GM12878 (cell line): ENCODE measurements around the gene PCARE. TPM values are rescaled to one million over a fixed set of nuclear protein-coding genes. Genes with fewer than 3 reads are reported as not detected.
A peak's percentile ranks its signal among the peaks of the same experiment; 100 is the strongest.

Experiments
- ATAC-seq: fragments of 200-7000 bp; cut with Tn5 transposase; 3 replicates; pipeline ENCODE4 v1.9.1; 2020; ENCODE audit warnings: mild to moderate bottlenecking, moderate library complexity
- BruUV-seq: library from RNA; stranded (reverse); fragments of 400-500 nt; replicated peaks from 2 replicates; lab custom pipeline; 2021; lab: Mats Ljungman, UMichigan
- CTCF ChIA-PET: fragments of 300-600 bp; sonication (Branson Sonifier 250); formaldehyde crosslinking; extraction: SDS; loops from one replicate; lab custom pipeline; 2021; ENCODE audit warnings: inconsistent platforms; lab: Yijun Ruan, JAX
- POLR2A ChIA-PET: fragments of 350-600 bp; formaldehyde crosslinking; extraction: SDS; loops from one replicate; lab custom pipeline; 2021; ENCODE audit warnings: inconsistent platforms; lab: Charles Lee
- RAD21 ChIA-PET: fragments of 300-600 bp; sonication (Branson Sonifier 250); formaldehyde crosslinking; loops from one replicate; lab custom pipeline; 2023; ENCODE audit warnings: antibody characterized with exemption; ENCODE audit not compliant: unreplicated experiment; lab: Charles Lee
- SMC1A ChIA-PET: fragments of 300-600 bp; sonication (Branson Sonifier 250); formaldehyde crosslinking; loops from one replicate; lab custom pipeline; 2023; ENCODE audit not compliant: unreplicated experiment, uncharacterized antibody; lab: Charles Lee
- DNase-seq: peaks from one replicate; pipeline ENCODE4 v3.0.0-alpha.2; 2011; ENCODE audit warnings: low read depth, low spot score
- FAIRE-seq: peaks from 3 replicates; lab custom pipeline; 2011; peaks lifted over from hg19 to GRCh38; lab: Jason Lieb, UNC
- H2AFZ ChIP-seq: 2 replicates; pipeline ENCODE4 v1.6.0; 2011; ENCODE audit warnings: low read depth, low read length, control low read depth; ENCODE audit not compliant: control insufficient read depth
- H3K27ac ChIP-seq: 2 replicates; pipeline ENCODE4 v1.5.1; 2011; ENCODE audit warnings: control low read depth; ENCODE audit not compliant: control insufficient read depth, insufficient read depth
- H3K27me3 ChIP-seq, 2 experiments: replicated peaks in 1 of 2; 2 replicates each; pipeline versions ENCODE4 v1.6.0 to v1.6.1; 2011; ENCODE audit warnings: low read length in 1 of 2; ENCODE audit not compliant: control insufficient read depth in 2 of 2, insufficient read depth in 2 of 2
- H3K36me3 ChIP-seq, 2 experiments: 2 replicates each; pipeline ENCODE4 v1.5.1; 2011; ENCODE audit warnings: low read length in 1 of 2; ENCODE audit not compliant: control insufficient read depth in 2 of 2, insufficient read depth in 2 of 2
- H3K4me1 ChIP-seq: 2 replicates; pipeline ENCODE4 v1.6.1; 2011; ENCODE audit warnings: mild to moderate bottlenecking, low read length, moderate library complexity, mixed read lengths; ENCODE audit not compliant: control insufficient read depth, insufficient read depth
- H3K4me2 ChIP-seq: 2 replicates; pipeline ENCODE4 v1.6.0; 2011; ENCODE audit warnings: control low read depth; ENCODE audit not compliant: control insufficient read depth, insufficient read depth
- H3K4me3 ChIP-seq: fragments of 200-600 bp; sonication (generic); 2 replicates; pipeline ENCODE4 v1.5.1; 2016
- H3K79me2 ChIP-seq: 2 replicates; pipeline ENCODE4 v1.6.0; 2011; ENCODE audit warnings: low read length; ENCODE audit not compliant: control insufficient read depth, insufficient read depth
- H3K9ac ChIP-seq: 2 replicates; pipeline ENCODE4 v1.8.0; 2011; ENCODE audit warnings: low read length, control low read depth, mixed read lengths; ENCODE audit not compliant: control insufficient read depth, insufficient read depth
- H3K9me3 ChIP-seq: replicated peaks from 3 replicates; pipeline ENCODE4 v1.5.1; 2011; ENCODE audit warnings: mild to moderate bottlenecking, low read length; ENCODE audit not compliant: control insufficient read depth, insufficient read depth
- H4K20me1 ChIP-seq: 2 replicates; pipeline ENCODE4 v1.6.0; 2011; ENCODE audit not compliant: control insufficient read depth, insufficient read depth
- ATF7 ChIP-seq: fragments of 450-650 bp; IDR thresholded peaks from 2 replicates; pipeline ENCODE4 v1.6.1; 2016; ENCODE audit warnings: low read depth, mild to moderate bottlenecking
- MTA3 ChIP-seq: IDR thresholded peaks from 2 replicates; pipeline ENCODE4 v1.6.1; 2012; ENCODE audit warnings: low read length, inconsistent platforms, borderline replicate concordance
- PML ChIP-seq: IDR thresholded peaks from 2 replicates; pipeline ENCODE4 v1.6.1; 2012; ENCODE audit warnings: low read length, inconsistent platforms
- POU2F2 ChIP-seq: IDR thresholded peaks from 3 replicates; pipeline ENCODE4 v1.6.1; 2011; ENCODE audit warnings: low read depth, mild to moderate bottlenecking, low read length, borderline replicate concordance
- TCF3 ChIP-seq: IDR thresholded peaks from 2 replicates; pipeline ENCODE4 v1.6.1; 2012; ENCODE audit warnings: low read depth, mild to moderate bottlenecking, low read length, borderline replicate concordance; ENCODE audit not compliant: insufficient read depth
- WGBS: methylation state at CpG from one replicate; pipeline ENCODE4 v1.1.6; 2016; ENCODE audit warnings: low lambda C conversion rate; ENCODE audit not compliant: insufficient replicate concordance, insufficient coverage; ENCODE audit errors: missing lambda C conversion rate; 5-methylcytosine and 5-hydroxymethylcytosine counted together
- in situ Hi-C: fragments of 300-500 bp; cut with MboI; formaldehyde crosslinking; loops from 9 replicates; pipeline ENCODE4 v1.14.3; 2018; ENCODE audit warnings: mixed read lengths
- intact Hi-C: fragments of 100-400 bp; cut with micrococcal nuclease; formaldehyde crosslinking; loops from one replicate; pipeline ENCODE4 v1.14.2; 2022; ENCODE audit not compliant: unreplicated experiment
- polyA plus RNA-seq, 11 experiments: library from polyadenylated mRNA; depleted of rRNA in 4 of 11; unstranded in 6 of 11; stranded (reverse) in 5 of 11; fragments of >200 nt; fragmentation: Nextera tagmentation in 4 of 11; fragmentation: Illumina TruSeq in 1 of 11; extraction: Ambion mirVana in 4 of 11; extraction: Trizol in 1 of 11; gene quantifications; 1 replicate in 1 of 11; 2 replicates in 10 of 11; pipeline versions ENCODE4 v1.2.1 to v1.2.3, GENCODE V29; 2011 to 2016; ENCODE audit warnings: inconsistent platforms in 2 of 11, missing spikeins in 2 of 11, low read depth in 1 of 11
- total RNA-seq, 4 experiments: library from RNA; depleted of rRNA in 3 of 4; stranded (reverse); fragments of >200 nt in 3 of 4; fragmentation: Illumina TruSeq in 1 of 4; extraction: Trizol in 1 of 4; gene quantifications; 2 replicates each; pipeline versions ENCODE4 v1.2.1 to v1.2.3, GENCODE V29; 2013 to 2021
- TF ChIP-seq, protein P1 (sequence below): IDR thresholded peaks from 2 replicates; pipeline ENCODE4 v1.6.1; 2011; ENCODE audit warnings: low read depth, mild to moderate bottlenecking, low read length, moderate library complexity, borderline replicate concordance; ENCODE audit errors: extremely low read depth
- TF ChIP-seq, protein P2 (sequence below): IDR thresholded peaks from 2 replicates; pipeline ENCODE4 v1.6.1; 2012; ENCODE audit warnings: low read depth, low read length, improper control_type of control experiment
- TF ChIP-seq, protein P3 (sequence below): fragments of 450-650 bp; IDR thresholded peaks from 2 replicates; pipeline ENCODE4 v1.6.1; 2017; ENCODE audit warnings: low read depth, mild to moderate bottlenecking, moderate library complexity
- TF ChIP-seq, protein P4 (sequence below): fragments of 450-650 bp; IDR thresholded peaks from 2 replicates; pipeline ENCODE4 v1.6.1; 2017; ENCODE audit warnings: mild to moderate bottlenecking
- TF ChIP-seq, protein P5 (sequence below): fragments of 450-650 bp; formaldehyde crosslinking; IDR thresholded peaks from 2 replicates; pipeline ENCODE4 v1.5.0; 2022; ENCODE audit warnings: mild to moderate bottlenecking, missing genetic modification characterization

Gene PCARE
- total and polyA plus RNA-seq, 10 of the 15 experiments (the other 5 are each of a cell fraction or from before 2014, with no cell fraction given), result 0.04 to 0.08 (median 0.06) TPM; not detected in 5

DNA sequence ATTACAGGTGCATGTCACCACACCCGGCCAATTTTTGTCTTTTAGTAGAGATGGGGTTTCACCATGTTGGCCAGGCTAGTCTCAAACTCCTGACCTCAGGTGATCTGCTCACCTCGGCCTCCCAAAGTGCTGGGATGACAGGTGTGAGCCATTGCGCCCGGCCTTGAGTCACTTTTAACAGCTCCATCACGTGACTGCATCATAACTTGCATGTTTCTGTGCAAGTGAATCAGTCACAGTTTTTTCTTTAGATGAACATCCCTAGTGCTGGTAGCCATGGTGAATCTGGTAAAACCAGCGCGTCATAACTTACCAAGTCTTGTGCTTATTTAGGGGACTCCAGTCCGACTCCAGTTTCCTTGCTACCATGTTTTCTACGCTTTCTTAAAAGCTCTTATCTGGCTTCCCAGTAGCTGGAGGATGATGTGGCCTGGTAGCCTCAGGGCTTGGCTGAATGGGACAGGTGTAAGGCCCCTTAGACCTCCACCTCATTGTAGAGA, 33.1 kb downstream of the PCARE start (continued):
- TF ChIP-seq, protein P1, sequence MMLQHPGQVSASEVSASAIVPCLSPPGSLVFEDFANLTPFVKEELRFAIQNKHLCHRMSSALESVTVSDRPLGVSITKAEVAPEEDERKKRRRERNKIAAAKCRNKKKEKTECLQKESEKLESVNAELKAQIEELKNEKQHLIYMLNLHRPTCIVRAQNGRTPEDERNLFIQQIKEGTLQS, result no peak
- TF ChIP-seq PML, result no peak
- TF ChIP-seq ATF7, result no peak
- TF ChIP-seq, protein P2, sequence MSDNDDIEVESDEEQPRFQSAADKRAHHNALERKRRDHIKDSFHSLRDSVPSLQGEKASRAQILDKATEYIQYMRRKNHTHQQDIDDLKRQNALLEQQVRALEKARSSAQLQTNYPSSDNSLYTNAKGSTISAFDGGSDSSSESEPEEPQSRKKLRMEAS, result no peak
- no peak for TF ChIP-seq MTA3

DNA sequence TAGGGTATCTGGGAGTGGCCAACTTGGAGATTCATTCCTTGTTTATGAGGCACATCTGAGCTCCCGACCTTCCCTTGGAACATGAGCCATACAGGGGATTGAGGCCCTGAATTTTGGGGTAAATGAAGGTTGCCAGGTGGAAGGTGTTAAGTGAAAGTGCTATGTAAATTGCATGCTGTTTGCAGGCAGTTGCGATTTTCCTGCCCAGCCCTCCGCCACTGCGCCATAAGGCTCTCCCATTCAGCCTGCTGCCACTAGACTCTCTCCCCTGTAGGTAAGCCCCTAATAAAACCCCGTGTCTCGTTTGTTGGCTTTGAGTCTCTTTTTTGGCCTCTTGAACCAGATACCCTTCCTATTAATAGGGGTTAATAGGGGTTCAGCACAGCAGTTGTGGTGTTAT, 33.8 kb downstream of the PCARE start:
- DNase-seq (no peak), ATAC-seq (peak; percentile 53), FAIRE-seq (no peak)
- ChIA-PET SMC1A (no interaction called here), CTCF (no interaction called here), RAD21 (no interaction called here), POLR2A (no interaction called here)
- no peak overlapping the region for H3K4me3 ChIP-seq
- intact Hi-C loops (no loop called here), in situ Hi-C loops (no loop called here)
- no peak overlapping the region for H3K9ac ChIP-seq
- no TSS peak for BruUV-seq
- H3K79me2 ChIP-seq, result no peaks in the 10 kb centered on the region
- H3K4me2 ChIP-seq, result peak overlapping the region; percentile 51; the same call in 1 of the 2 replicates
- 80% methylated on average over 6 of the region's 6 CpGs for WGBS
- H3K27me3 ChIP-seq, result no peaks in the 10 kb centered on the region
- H3K9me3 ChIP-seq, result no peaks in the 10 kb centered on the region
- TF ChIP-seq, protein P3, sequence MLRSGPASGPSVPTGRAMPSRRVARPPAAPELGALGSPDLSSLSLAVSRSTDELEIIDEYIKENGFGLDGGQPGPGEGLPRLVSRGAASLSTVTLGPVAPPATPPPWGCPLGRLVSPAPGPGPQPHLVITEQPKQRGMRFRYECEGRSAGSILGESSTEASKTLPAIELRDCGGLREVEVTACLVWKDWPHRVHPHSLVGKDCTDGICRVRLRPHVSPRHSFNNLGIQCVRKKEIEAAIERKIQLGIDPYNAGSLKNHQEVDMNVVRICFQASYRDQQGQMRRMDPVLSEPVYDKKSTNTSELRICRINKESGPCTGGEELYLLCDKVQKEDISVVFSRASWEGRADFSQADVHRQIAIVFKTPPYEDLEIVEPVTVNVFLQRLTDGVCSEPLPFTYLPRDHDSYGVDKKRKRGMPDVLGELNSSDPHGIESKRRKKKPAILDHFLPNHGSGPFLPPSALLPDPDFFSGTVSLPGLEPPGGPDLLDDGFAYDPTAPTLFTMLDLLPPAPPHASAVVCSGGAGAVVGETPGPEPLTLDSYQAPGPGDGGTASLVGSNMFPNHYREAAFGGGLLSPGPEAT, result no peak
- TF ChIP-seq, protein P4, sequence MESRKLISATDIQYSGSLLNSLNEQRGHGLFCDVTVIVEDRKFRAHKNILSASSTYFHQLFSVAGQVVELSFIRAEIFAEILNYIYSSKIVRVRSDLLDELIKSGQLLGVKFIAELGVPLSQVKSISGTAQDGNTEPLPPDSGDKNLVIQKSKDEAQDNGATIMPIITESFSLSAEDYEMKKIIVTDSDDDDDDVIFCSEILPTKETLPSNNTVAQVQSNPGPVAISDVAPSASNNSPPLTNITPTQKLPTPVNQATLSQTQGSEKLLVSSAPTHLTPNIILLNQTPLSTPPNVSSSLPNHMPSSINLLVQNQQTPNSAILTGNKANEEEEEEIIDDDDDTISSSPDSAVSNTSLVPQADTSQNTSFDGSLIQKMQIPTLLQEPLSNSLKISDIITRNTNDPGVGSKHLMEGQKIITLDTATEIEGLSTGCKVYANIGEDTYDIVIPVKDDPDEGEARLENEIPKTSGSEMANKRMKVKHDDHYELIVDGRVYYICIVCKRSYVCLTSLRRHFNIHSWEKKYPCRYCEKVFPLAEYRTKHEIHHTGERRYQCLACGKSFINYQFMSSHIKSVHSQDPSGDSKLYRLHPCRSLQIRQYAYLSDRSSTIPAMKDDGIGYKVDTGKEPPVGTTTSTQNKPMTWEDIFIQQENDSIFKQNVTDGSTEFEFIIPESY, result peak; percentile 76; the same call in 1 of the 2 replicates
- TF ChIP-seq, protein P5, sequence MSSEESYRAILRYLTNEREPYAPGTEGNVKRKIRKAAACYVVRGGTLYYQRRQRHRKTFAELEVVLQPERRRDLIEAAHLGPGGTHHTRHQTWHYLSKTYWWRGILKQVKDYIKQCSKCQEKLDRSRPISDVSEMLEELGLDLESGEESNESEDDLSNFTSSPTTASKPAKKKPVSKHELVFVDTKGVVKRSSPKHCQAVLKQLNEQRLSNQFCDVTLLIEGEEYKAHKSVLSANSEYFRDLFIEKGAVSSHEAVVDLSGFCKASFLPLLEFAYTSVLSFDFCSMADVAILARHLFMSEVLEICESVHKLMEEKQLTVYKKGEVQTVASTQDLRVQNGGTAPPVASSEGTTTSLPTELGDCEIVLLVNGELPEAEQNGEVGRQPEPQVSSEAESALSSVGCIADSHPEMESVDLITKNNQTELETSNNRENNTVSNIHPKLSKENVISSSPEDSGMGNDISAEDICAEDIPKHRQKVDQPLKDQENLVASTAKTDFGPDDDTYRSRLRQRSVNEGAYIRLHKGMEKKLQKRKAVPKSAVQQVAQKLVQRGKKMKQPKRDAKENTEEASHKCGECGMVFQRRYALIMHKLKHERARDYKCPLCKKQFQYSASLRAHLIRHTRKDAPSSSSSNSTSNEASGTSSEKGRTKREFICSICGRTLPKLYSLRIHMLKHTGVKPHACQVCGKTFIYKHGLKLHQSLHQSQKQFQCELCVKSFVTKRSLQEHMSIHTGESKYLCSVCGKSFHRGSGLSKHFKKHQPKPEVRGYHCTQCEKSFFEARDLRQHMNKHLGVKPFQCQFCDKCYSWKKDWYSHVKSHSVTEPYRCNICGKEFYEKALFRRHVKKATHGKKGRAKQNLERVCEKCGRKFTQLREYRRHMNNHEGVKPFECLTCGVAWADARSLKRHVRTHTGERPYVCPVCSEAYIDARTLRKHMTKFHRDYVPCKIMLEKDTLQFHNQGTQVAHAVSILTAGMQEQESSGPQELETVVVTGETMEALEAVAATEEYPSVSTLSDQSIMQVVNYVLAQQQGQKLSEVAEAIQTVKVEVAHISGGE, result no peak
- peak; percentile 37; the same call in 1 of the 3 replicates for TF ChIP-seq POU2F2
- no peak for TF ChIP-seq TCF3
- peaks cover 12% of the 10 kb centered on the region for H3K4me1 ChIP-seq
- H3K36me3 ChIP-seq, result no peaks in the 10 kb centered on the region
- no peaks in the 10 kb centered on the region for H4K20me1 ChIP-seq
- peak overlapping the region; percentile 20 for H2AFZ ChIP-seq
- H3K27ac ChIP-seq, result no peak overlapping the region
